Breast epithelium (tissue), 4 donors: Measurements from ENCODE around the gene ROR2. TPM values are rescaled to one million over a fixed set of nuclear protein-coding genes. Genes with fewer than 3 reads are reported as not detected.

Experiments
- DNase-seq, 2 donors: peaks; one replicate each; pipeline ENCODE4 v3.0.0-alpha.2; 2019; ENCODE audit warnings: low spot score in 2 of 2
- H3K27ac ChIP-seq, 2 donors: fragments of 200-600 bp; sonication (generic) in 1 of 2; one replicate each; pipeline ENCODE4 v1.5.1; 2016 to 2019; ENCODE audit warnings: mild to moderate bottlenecking in 1 of 2
- H3K27me3 ChIP-seq, 2 donors: fragments of 200-600 bp; sonication (generic) in 1 of 2; one replicate each; pipeline versions ENCODE4 v1.5.1 to v1.6.0; 2017 to 2019; ENCODE audit warnings: control low read depth in 1 of 2, mild to moderate bottlenecking in 1 of 2
- H3K36me3 ChIP-seq: fragments of 200-600 bp; one replicate; pipeline ENCODE4 v1.5.1; 2019
- H3K4me1 ChIP-seq, 2 donors: fragments of 200-600 bp; sonication (generic); one replicate each; pipeline ENCODE4 v1.5.1; 2016 to 2019; ENCODE audit warnings: control low read depth in 1 of 2
- H3K4me3 ChIP-seq, 3 donors: fragments of 200-600 bp; sonication (generic); 1 replicate in 2 of 3; 2 replicates in 1 of 3; pipeline ENCODE4 v1.5.1; 2016 to 2019; ENCODE audit warnings: mild to moderate bottlenecking in 3 of 3, moderate library complexity in 2 of 3
- H3K9me3 ChIP-seq, 2 donors: fragments of 200-600 bp; sonication (generic) in 1 of 2; one replicate each; pipeline ENCODE4 v1.5.1; 2016 to 2019; ENCODE audit warnings: control low read depth in 1 of 2
- CTCF ChIP-seq, 3 donors: fragments of 450-650 bp; IDR thresholded peaks; one replicate each; pipeline ENCODE4 v1.5.1; 2016 to 2017; ENCODE audit warnings: antibody characterized with exemption in 3 of 3, mild to moderate bottlenecking in 3 of 3, moderate library complexity in 3 of 3
- POLR2A ChIP-seq: fragments of 450-650 bp; IDR thresholded peaks from one replicate; pipeline ENCODE4 v1.6.1; 2016; ENCODE audit warnings: antibody characterized with exemption, mild to moderate bottlenecking, moderate library complexity
- POLR2AphosphoS5 ChIP-seq, 3 donors: sonication (generic); formaldehyde crosslinking; IDR thresholded peaks; one replicate each; pipeline ENCODE4 v1.6.1; 2017; ENCODE audit warnings: antibody characterized with exemption in 3 of 3
- intact Hi-C: fragments of 100-400 bp; cut with DNase I; formaldehyde crosslinking; loops from one replicate; pipeline ENCODE4 v1.15.1; 2023; ENCODE audit warnings: low total_unique reads
- total RNA-seq, 3 donors: library from RNA; depleted of rRNA; stranded (reverse); fragments of >200 nt; gene quantifications; one replicate each; pipeline ENCODE4 v1.1.0, GENCODE V29; 2016

Gene ROR2
- total RNA-seq, 3 donors from 2014 or later = 2.1 to 25.6 (median 10.2) TPM

GRCh38 chr9:91716815-91717214, 233.2 kb downstream of the ROR2 start:
- H3K27me3 ChIP-seq = no peaks in the 10 kb centered on the region
- intact Hi-C loops = no loop called here
- no peak for TF ChIP-seq POLR2AphosphoS5 (IDR thresholded peaks at IDR 0.05)
- no peak for TF ChIP-seq CTCF (IDR thresholded peaks at IDR 0.05)
- TF ChIP-seq POLR2A = no peak
- H3K4me3 ChIP-seq = no peak overlapping the region
- H3K36me3 ChIP-seq = no peaks in the 10 kb centered on the region
- DNase-seq = no peak
- H3K4me1 ChIP-seq = peaks cover 0 to 4% of the 10 kb centered on the region in 2 donors
- H3K9me3 ChIP-seq = peaks cover 0 to 10% of the 10 kb centered on the region in 2 donors
- no peak overlapping the region for H3K27ac ChIP-seq

GRCh38 chr9:91716239-91716638, 233.8 kb downstream of the ROR2 start:
- TF ChIP-seq POLR2AphosphoS5 (IDR thresholded peaks at IDR 0.05) (no peak), POLR2A (no peak), CTCF (IDR thresholded peaks at IDR 0.05) (no peak)
- no peak overlapping the region for H3K27ac ChIP-seq
- intact Hi-C loops = no loop called here
- no peaks in the 10 kb centered on the region for H3K36me3 ChIP-seq
- no peaks in the 10 kb centered on the region for H3K27me3 ChIP-seq
- no peak overlapping the region for H3K4me3 ChIP-seq
- no peak for DNase-seq
- H3K9me3 ChIP-seq = peaks cover 0 to 10% of the 10 kb centered on the region in 2 donors
- H3K4me1 ChIP-seq = peaks cover 0 to 4% of the 10 kb centered on the region in 2 donors

- Histone ChIP-seq H3K4me3 (peak overlapping the region in 2 of 3 donors; percentile 56 to 69), H3K4me1 (peaks cover 0 to 4% of the 10 kb centered on the region in 2 donors), H3K27me3 (no peaks in the 10 kb centered on the region), H3K9me3 (peaks cover 0 to 10% of the 10 kb centered on the region in 2 donors), H3K36me3 (no peaks in the 10 kb centered on the region), H3K27ac (peak overlapping the region in 1 of 2 donors; percentile 55)
- TF ChIP-seq POLR2AphosphoS5 (IDR thresholded peaks at IDR 0.05) (no peak), CTCF (IDR thresholded peaks at IDR 0.05) (no peak), POLR2A (no peak)
- intact Hi-C loops = no loop called here
- DNase-seq = no peak
Observed at GRCh38 chr9:91714874-91715615, 235.0 kb downstream of the ROR2 start.

GRCh38 chr9:91714020-91714806, 235.8 kb downstream of the ROR2 start:
- TF ChIP-seq POLR2AphosphoS5 (IDR thresholded peaks at IDR 0.05) (no peak), POLR2A (no peak), CTCF (IDR thresholded peaks at IDR 0.05) (no peak)
- Histone ChIP-seq H3K4me1 (peaks cover 0 to 4% of the 10 kb centered on the region in 2 donors), H3K36me3 (no peaks in the 10 kb centered on the region), H3K9me3 (peaks cover 0 to 10% of the 10 kb centered on the region in 2 donors), H3K27me3 (no peaks in the 10 kb centered on the region), H3K4me3 (peak overlapping the region; percentile 19 to 69 (median 56)), H3K27ac (peak overlapping the region; percentile 55 to 67)
- no peak for DNase-seq
- intact Hi-C loops = no loop called here

GRCh38 chr9:91712811-91713210, 237.2 kb downstream of the ROR2 start:
- Histone ChIP-seq H3K9me3 (peaks cover 0 to 10% of the 10 kb centered on the region in 2 donors), H3K27ac (no peak overlapping the region), H3K27me3 (no peaks in the 10 kb centered on the region), H3K36me3 (no peaks in the 10 kb centered on the region), H3K4me1 (peaks cover 0 to 4% of the 10 kb centered on the region in 2 donors), H3K4me3 (no peak overlapping the region)
- TF ChIP-seq POLR2AphosphoS5 (IDR thresholded peaks at IDR 0.05) (no peak), POLR2A (no peak), CTCF (IDR thresholded peaks at IDR 0.05) (no peak)
- no peak for DNase-seq
- intact Hi-C loops = no loop called here
